GM19238 (cell line): Measurements from ENCODE around the gene STAT3.
"Not testable (repeated sequence)": the region's sequence is repeated elsewhere in the genome, so short reads cannot be mapped to it uniquely, and the experiment has no call there.

ENCODE experiments used
- DNase-seq: peaks from one replicate; pipeline ENCODE4 v3.0.0; 2011; ENCODE audit warnings: low spot score; ENCODE audit not compliant: insufficient read length

The STAT3 gene

GRCh38 chr17:42281571-42282096, 106.6 kb downstream of the STAT3 start:
- no peak for DNase-seq

- no peak for DNase-seq
These were observed 108.2 kb downstream of the STAT3 start for GRCh38 chr17:42279776-42280630.

GRCh38 chr17:42277342-42277712, 110.9 kb downstream of the STAT3 start:
- no peak for DNase-seq

- peak; percentile 30 for DNase-seq
These were observed 111.5 kb downstream of the STAT3 start for GRCh38 chr17:42276609-42277341.

- DNase-seq, result peak; percentile 91
These were observed 112.0 kb downstream of the STAT3 start, which contains the start of gene STAT5B for GRCh38 chr17:42276359-42276608. TSS of gene STAT5B (minus strand) at chr17:42276391. CDS start at chr17:42232127, 44,264 bp downstream.

- DNase-seq, result no peak
These were observed 112.5 kb downstream of the STAT3 start for GRCh38 chr17:42275527-42276358.

- DNase-seq, result no peak
These were observed 113.3 kb downstream of the STAT3 start for GRCh38 chr17:42274812-42275526.

- no peak for DNase-seq
These were observed 114.0 kb downstream of the STAT3 start for GRCh38 chr17:42274253-42274542.

- no peak for DNase-seq
These were observed 114.6 kb downstream of the STAT3 start for GRCh38 chr17:42273474-42274252.

- no peak for DNase-seq
These were observed 115.9 kb downstream of the STAT3 start for GRCh38 chr17:42272162-42272907.

- no peak for DNase-seq
These were observed 116.5 kb downstream of the STAT3 start for GRCh38 chr17:42271779-42272035.

- DNase-seq, result no peak
These were observed 117.0 kb downstream of the STAT3 start for GRCh38 chr17:42271006-42271778.

GRCh38 chr17:42270596-42270995, 117.6 kb downstream of the STAT3 start:
- DNase-seq, result no peak

- DNase-seq, result no peak
These were observed 118.1 kb downstream of the STAT3 start for GRCh38 chr17:42270170-42270535.

- DNase-seq, result no peak
These were observed 120.0 kb downstream of the STAT3 start for GRCh38 chr17:42268236-42268635.

- no peak for DNase-seq
These were observed 121.1 kb downstream of the STAT3 start for GRCh38 chr17:42266918-42267766.

- no peak for DNase-seq
These were observed 121.8 kb downstream of the STAT3 start for GRCh38 chr17:42266462-42266861.

GRCh38 chr17:42264366-42264765, 123.9 kb downstream of the STAT3 start:
- not testable (repeated sequence) for DNase-seq
